Left renal pelvis (tissue), 4 donors: ENCODE data around the gene PTH1R. TPM values are rescaled to one million over a fixed set of nuclear protein-coding genes. Genes with fewer than 3 reads are reported as not detected.

Source experiments
- DNase-seq, 4 donors: peaks; one replicate each; pipeline ENCODE4 v3.0.0-alpha.2; 2013; ENCODE audit warnings: low read depth in 4 of 4, low spot score in 3 of 4
- polyA plus RNA-seq, 4 donors: library from polyadenylated mRNA; unstranded; fragments of 120-200 nt; gene quantifications; one replicate each; pipeline ENCODE4 v1.2.1, GENCODE V29; 2013; ENCODE audit not compliant: insufficient read length in 4 of 4

Gene PTH1R
- polyA plus RNA-seq, 4 donors, result 48.6 to 247 (median 162) TPM

- no peak for DNase-seq
Measured at GRCh38 chr3:46896386-46896785, 18.9 kb downstream of the PTH1R start.

- DNase-seq, result no peak
Measured at GRCh38 chr3:46897031-46897430, 19.5 kb downstream of the PTH1R start.

GRCh38 chr3:46897829-46898320 lies 20.4 kb downstream of the PTH1R start:
- no peak for DNase-seq

DNA sequence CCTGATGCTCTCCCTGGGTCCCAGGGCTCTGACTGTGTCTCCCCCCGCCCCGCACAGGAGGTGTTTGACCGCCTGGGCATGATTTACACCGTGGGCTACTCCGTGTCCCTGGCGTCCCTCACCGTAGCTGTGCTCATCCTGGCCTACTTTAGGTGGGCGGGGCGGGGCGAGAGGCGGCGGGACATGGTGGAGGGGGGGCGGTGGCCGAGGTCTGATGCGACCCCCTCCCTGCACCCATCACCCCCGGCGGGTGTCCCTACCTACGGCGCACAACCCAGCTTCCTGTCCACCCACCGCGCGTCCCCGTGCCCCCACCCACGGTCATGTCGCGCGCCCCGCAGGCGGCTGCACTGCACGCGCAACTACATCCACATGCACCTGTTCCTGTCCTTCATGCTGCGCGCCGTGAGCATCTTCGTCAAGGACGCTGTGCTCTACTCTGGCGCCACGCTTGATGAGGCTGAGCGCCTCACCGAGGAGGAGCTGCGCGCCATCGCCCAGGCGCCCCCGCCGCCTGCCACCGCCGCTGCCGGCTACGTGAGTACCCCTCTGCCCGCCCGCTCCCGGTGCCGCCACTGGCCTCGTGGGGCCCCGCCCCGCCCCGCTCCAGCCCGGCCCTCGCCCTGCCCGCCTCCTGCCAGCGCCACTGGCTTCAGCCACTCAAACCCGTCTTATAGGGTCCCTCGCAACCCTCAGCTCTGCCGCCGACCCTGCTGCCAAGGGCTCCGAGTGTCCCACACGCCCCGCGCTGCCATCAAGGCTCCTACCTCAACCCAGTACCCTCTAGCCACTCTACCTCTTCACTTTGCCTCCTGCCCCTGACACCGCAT lies 21.0 kb downstream of the PTH1R start:
- DNase-seq, result no peak

DNA sequence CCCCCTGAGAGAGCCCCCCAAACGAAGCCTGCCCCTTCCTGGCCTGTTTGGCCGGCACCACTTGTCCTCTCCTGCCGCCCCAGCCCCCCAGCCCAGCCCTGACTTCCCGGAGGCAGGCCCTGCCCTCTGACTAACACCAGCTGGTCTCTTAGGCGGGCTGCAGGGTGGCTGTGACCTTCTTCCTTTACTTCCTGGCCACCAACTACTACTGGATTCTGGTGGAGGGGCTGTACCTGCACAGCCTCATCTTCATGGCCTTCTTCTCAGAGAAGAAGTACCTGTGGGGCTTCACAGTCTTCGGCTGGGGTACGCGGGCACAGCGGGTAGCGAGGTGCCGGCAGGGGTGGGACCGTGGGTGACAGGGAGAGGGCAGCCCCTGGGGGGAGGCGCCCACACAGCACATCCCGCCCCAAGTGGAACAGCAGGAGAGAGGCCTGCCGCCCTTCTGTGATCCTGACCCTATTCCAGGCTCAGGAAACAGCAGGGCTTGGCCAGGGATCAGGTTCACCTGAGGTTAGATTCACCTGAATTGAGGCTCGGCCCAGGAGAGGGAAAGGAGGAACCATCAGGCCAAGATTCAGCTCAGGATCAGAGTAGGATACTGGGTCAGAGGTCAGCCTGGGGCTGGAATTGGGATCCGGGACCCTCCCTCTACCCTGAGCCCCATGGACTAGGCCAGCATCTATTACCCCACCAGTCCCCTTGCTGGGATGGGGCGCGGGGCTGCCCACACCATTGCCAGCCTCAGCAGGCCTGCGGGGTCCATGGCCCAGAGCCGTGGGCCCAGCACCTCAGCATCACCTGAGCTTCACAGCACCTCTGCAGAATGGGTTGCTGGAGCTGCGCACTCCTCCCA lies 21.9 kb downstream of the PTH1R start:
- DNase-seq, result no peak

- no peak for DNase-seq
Measured at GRCh38 chr3:46900007-46900292, 22.4 kb downstream of the PTH1R start.

GRCh38 chr3:46900356-46900755 lies 22.8 kb downstream of the PTH1R start:
- no peak for DNase-seq

- DNase-seq, result no peak
Measured at GRCh38 chr3:46901061-46901460, 23.5 kb downstream of the PTH1R start.

GRCh38 chr3:46901591-46902187 lies 24.2 kb downstream of the PTH1R start:
- no peak for DNase-seq

DNA sequence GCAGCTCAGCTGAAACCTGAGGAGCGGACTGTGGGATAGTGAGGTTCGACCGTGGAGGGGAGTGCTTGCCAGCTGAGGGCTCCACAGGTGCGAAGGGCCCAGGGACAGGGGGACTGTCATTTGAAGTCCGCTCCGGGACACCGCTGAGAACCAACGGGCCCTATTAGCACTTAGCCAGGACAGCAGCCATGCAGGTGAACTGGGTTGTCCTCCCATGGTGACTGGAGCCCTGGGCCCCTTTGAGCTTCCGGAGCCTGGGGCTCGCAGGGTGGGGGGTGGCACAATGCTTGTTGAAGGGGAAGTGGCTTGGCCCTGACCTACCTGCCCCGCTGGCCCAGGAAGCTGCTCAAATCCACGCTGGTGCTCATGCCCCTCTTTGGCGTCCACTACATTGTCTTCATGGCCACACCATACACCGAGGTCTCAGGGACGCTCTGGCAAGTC lies 24.7 kb downstream of the PTH1R start:
- DNase-seq, result no peak

GRCh38 chr3:46903341-46904302 lies 26.1 kb downstream of the PTH1R start:
- DNase-seq, result no peak

DNA sequence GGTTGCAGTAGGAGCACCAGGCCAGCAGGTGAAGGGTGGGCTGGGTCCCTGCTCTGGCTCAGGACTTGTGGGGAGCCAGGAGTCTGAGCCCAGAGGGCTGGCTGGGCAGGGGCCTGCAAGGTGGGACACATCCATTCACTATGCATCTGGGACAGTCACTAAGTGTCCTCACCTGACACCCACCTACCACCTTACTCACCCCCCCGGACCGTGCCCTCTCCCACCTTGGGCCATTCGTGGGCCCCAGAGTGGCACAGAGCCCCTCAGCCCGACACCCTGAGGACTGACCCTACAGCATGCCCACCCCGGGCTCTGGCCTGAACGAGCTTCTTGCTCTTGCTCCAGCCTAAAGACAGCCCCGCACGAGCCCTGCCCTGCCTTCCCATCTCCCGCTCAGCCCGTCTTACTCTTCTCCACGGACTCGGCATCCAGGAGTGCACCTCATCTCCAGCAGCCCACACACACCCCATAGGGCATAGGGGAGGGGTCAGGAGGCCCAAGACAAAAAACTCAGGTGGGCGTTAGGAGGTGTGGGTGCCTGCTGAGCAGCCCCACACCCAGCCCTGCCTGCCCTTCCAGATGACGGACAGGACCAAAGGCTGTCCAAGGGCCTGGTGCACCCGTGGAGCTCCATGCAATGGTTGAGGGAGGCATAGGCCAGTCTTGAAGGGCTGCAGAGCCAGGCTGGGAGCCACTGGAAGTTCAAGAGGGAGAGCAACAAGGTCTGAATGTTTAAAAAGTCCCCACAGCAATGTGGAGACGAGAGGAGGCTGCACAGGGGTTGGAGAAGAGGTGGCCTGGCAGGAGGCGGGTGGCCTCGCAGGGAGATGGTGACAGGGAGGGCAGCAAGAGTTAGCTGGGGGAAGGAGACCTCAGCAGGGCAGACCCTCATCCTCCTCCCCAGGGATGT lies 27.0 kb downstream of the PTH1R start:
- DNase-seq, result no peak

DNA sequence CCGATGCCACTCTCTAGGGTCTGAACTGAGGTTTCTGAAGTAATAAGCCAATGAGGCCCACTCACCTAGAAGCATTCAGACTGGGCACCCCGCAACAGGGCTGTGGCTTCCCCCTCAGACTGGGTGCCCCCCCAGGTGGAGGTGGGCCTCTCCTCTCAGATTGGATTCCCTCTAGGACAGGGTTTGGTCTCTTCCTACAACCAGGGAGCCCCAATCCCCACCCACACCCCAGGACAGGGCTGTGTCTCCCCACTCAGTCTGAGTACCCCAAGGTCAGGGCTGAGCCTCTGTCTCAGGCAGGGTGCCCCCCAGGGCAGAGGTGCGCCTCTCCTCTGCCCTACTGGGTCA lies 27.7 kb downstream of the PTH1R start:
- DNase-seq, result no peak

DNA sequence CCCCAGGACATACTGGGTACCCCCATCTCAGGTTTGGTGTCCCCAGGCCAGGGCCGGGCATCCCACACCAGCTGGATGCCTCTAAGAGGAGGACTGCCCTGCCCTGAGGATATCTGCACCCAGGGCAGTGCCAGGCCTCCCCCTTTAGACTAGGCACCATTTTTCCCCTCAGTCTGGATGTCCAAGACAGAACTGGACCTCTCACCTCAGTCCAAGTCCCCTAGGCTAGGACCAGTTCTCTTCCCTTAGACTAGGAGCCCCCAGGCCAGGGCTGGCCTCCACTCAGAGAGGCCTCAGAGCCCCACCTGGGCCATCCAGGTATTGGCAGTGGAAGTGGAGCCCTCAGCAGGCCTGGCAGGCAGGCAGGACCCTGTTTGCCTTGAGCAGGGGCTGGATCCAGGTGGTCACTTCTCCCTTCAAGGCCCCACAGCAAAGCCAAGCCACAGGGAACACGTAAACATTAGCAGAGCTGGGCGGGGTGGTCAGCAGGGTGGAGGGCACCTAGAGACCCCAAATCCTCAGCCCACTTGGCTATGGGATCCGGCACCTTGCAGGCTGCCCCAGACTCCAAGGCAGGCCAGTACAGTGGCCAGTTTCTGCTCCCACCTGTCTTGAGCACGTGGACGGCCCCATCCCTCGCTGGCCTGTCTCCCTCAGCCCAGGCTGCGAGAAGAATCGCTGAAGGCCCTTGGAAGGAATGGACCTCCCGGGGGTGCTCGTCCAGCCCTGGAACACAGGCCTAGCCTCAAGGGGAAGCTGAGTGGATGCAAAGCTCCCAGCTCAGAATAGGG lies 28.3 kb downstream of the PTH1R start:
- DNase-seq, result no peak

DNA sequence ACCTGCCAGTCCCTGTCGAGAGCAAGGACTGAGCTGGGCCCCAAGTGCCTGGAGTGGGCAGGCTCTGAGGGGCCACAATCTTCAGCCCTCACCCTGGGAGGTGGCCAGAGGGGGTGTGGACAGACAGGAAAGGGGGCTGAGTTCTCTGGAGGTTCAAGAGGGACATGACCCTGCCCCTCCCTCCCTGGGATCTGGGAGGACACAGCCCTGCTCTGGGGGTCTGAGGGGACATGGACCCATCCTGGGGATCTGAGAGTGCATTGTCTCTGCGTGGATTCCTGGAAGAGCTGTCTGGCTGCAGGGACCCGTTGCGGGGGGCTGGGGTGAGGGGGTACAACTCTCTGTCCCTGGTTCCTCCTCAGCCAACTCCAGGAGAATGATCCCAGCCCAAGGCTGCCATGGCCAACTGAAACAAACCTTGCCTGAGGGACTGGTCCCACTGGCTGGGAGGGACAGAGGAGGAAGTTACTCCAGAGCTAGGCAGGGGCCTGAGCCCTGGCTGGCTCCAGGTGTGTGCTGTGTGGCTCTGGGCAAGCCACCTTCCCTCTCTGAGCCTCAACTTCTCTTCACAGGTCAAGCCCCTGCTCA lies 29.0 kb downstream of the PTH1R start:
- no peak for DNase-seq

GRCh38 chr3:46907271-46907670 lies 29.8 kb downstream of the PTH1R start:
- DNase-seq, result no peak

DNA sequence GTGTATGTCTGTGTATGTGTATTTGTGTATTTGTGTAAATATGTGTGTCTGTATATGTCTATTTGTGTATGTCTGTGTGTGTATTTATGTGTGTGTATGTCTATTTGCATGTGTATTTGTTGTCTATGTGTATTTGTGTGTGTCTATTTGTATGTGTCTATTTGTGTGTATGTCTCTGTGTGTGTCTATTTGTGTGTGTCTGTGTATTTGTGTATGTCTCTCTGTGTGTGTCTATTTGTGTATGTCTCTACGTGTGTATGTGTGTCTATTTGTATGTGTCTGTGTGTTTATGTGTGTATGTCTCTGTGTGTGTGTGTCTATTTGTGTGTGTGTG lies 30.4 kb downstream of the PTH1R start:
- DNase-seq, result no peak

- no peak for DNase-seq
Measured at GRCh38 chr3:46908294-46908985, 30.9 kb downstream of the PTH1R start.
